Dedifferentiated amniotic fluid mesenchymal stem cell (primary cell): ENCODE measurements around the gene TTC3.

ENCODE experiments used
- DNase-seq: peaks from one replicate; pipeline ENCODE4 v3.0.0-alpha.2; 2016; ENCODE audit errors: extremely low spot score

The TTC3 gene

GRCh38 chr21:37146320-37147235 lies 73.5 kb downstream of the TTC3 start:
- DNase-seq: no peak

- peak; percentile 85 for DNase-seq
Measured at GRCh38 chr21:37149411-37149810, 76.4 kb downstream of the TTC3 start.

- DNase-seq: peak; percentile 70
Measured at GRCh38 chr21:37153196-37153934, 80.3 kb downstream of the TTC3 start.

GRCh38 chr21:37153935-37154350 lies 80.9 kb downstream of the TTC3 start:
- no peak for DNase-seq

- DNase-seq: no peak
Measured at GRCh38 chr21:37155186-37155585, 82.1 kb downstream of the TTC3 start.

- DNase-seq: no peak
Measured at GRCh38 chr21:37157938-37158337, 84.9 kb downstream of the TTC3 start.

GRCh38 chr21:37159053-37159776 lies 86.2 kb downstream of the TTC3 start:
- no peak for DNase-seq

- DNase-seq: no peak
Measured at GRCh38 chr21:37159949-37160348, 86.9 kb downstream of the TTC3 start.

- peak; percentile 58 for DNase-seq
Measured at GRCh38 chr21:37164742-37165141, 91.7 kb downstream of the TTC3 start.

- peak; percentile 46 for DNase-seq
Measured at GRCh38 chr21:37165586-37165985, 92.5 kb downstream of the TTC3 start.

GRCh38 chr21:37166733-37167132 lies 93.7 kb downstream of the TTC3 start:
- no peak for DNase-seq

- no peak for DNase-seq
Measured at GRCh38 chr21:37168666-37169065, 95.6 kb downstream of the TTC3 start.

- DNase-seq: no peak
Measured at GRCh38 chr21:37172646-37173045, 99.6 kb downstream of the TTC3 start.

GRCh38 chr21:37176716-37177115 lies 103.7 kb downstream of the TTC3 start:
- no peak for DNase-seq

GRCh38 chr21:37181059-37181458 lies 108.0 kb downstream of the TTC3 start:
- DNase-seq: no peak

- no peak for DNase-seq
Measured at GRCh38 chr21:37182222-37182621, 109.2 kb downstream of the TTC3 start.

GRCh38 chr21:37183749-37184148 lies 110.7 kb downstream of the TTC3 start:
- no peak for DNase-seq

GRCh38 chr21:37184784-37185593 lies 111.9 kb downstream of the TTC3 start:
- DNase-seq: no peak

GRCh38 chr21:37186983-37187382 lies 113.9 kb downstream of the TTC3 start:
- DNase-seq: no peak

- no peak for DNase-seq
Measured at GRCh38 chr21:37188825-37189224, 115.8 kb downstream of the TTC3 start.

GRCh38 chr21:37192019-37192418 lies 119.0 kb downstream of the TTC3 start:
- DNase-seq: no peak
